ENCODE results near the gene FTO.

DNA sequence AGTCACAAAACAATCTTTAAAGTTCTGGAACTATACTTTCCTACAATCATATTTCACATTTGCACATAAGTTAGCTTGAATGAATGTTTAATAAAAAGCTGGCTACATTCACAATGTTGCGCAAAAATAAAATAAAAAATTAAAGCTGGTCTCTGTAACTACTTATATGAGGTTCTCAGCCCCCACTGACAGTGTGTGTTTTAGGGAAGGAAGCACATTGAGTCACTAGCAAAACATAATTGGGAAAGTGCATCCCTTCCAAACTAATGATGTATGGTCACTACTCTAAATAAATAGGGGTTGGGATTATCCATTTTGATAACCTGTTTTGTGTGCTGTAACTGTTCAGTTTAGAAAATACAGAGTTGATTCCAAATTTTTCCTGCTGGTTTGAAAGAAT lies 330.7 kb downstream of the FTO start:
- TF ChIP-seq, protein P1, sequence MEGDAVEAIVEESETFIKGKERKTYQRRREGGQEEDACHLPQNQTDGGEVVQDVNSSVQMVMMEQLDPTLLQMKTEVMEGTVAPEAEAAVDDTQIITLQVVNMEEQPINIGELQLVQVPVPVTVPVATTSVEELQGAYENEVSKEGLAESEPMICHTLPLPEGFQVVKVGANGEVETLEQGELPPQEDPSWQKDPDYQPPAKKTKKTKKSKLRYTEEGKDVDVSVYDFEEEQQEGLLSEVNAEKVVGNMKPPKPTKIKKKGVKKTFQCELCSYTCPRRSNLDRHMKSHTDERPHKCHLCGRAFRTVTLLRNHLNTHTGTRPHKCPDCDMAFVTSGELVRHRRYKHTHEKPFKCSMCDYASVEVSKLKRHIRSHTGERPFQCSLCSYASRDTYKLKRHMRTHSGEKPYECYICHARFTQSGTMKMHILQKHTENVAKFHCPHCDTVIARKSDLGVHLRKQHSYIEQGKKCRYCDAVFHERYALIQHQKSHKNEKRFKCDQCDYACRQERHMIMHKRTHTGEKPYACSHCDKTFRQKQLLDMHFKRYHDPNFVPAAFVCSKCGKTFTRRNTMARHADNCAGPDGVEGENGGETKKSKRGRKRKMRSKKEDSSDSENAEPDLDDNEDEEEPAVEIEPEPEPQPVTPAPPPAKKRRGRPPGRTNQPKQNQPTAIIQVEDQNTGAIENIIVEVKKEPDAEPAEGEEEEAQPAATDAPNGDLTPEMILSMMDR (IDR thresholded peaks at IDR 0.05): no peak
- TF ChIP-seq ZFX (IDR thresholded peaks at IDR 0.05; ENCODE audit: borderline replicate concordance): no peak
